GM21619 (cell line): ENCODE results near the gene TRIP10.
"Not testable (repeated sequence)": the region's sequence is repeated elsewhere in the genome, so short reads cannot be mapped to it uniquely, and the experiment has no call there.

Experiments
- ATAC-seq: cut with Tn5 transposase; IDR thresholded peaks from one replicate; pipeline ENCODE4 v1.9.1; 2021; ENCODE audit not compliant: unreplicated experiment

The TRIP10 gene

GRCh38 chr19:6790194-6791128 lies 51.0 kb downstream of the TRIP10 start:
- ATAC-seq, result no peak

- no peak for ATAC-seq
Measured at GRCh38 chr19:6791237-6791636, 51.8 kb downstream of the TRIP10 start.

- ATAC-seq, result no peak
Measured at GRCh38 chr19:6793411-6793810, 53.9 kb downstream of the TRIP10 start.

- ATAC-seq, result no peak
Measured at GRCh38 chr19:6793973-6794372, 54.5 kb downstream of the TRIP10 start.

GRCh38 chr19:6794686-6795431 lies 55.4 kb downstream of the TRIP10 start:
- ATAC-seq, result no peak

DNA sequence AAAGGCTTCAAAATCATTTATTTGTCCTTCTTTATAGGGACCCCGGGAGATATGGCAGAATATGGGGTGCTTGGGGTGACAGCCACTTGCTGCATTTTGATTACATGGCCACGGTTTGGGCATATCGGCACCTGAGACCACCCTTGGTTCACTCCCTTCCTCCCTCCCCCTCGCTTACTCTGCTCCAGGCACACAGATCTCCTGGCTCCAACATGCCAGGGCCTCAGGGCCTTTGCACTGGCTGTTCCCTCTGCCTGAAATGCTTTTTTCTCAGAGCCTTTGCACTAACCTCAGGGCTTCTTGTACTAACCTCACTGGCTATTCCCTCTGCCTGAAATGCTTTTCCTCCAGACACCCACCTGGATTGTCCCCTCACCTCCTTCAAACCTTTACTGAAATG lies 56.8 kb downstream of the TRIP10 start:
- no peak for ATAC-seq

GRCh38 chr19:6797646-6798045 lies 58.2 kb downstream of the TRIP10 start:
- ATAC-seq, result no peak

DNA sequence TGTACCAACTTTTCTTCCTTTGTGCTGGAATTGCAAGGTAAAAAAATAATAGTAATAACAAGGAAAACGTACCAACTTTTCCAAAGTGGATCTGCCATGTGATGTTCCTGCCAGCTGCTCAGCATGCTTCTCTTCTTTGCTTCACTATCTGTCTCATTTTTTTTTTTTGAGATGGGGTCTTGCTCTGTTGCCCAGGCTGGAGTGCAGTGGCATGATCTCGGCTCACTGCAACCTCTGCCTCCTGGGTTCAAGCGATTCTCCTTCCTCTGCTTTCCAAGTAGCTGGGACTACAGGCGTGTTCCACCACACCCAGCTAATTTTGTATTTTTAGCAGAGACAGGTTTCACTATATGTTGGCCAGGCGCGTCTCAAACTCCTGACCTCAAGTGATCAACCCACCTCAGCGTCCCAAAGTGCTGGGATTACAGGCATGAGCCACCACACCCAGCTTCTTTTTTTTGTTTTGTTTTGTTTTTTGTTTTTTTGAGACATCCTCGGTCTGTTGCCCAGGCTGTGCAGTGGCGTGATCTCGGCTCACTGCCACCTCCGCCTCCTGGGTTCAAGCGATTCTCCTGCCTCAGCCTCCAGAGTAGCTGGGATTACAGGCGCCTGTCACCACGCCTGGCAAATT lies 60.8 kb downstream of the TRIP10 start:
- ATAC-seq, result not testable (repeated sequence)

DNA sequence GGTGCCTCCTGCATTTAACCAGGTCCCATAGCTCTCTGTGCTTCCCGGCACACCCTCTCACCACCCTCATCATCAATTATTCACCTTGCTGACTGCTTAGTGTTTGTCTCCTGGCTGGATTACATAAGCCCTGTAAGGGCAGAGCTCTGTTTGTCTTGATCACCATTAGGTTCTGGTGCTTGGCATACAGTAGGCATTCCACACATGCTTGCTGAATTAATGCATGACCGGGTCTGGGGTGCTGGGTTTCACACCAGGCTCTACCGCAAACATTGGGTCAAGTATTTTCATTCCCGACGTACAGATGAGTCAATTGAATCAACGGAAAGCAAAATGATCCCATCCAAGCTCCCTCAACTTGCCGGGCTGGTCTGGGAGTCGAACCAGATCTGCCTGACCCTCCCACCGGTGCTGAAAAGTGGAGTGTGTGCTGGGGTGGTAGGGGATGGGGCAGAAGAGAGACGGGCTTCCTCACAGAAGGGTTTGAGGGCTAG lies 61.6 kb downstream of the TRIP10 start:
- no peak for ATAC-seq
